Caco-2 (cell line): Measurements from ENCODE around the gene REP15. TPM values are rescaled to one million over a fixed set of nuclear protein-coding genes. Genes with fewer than 3 reads are reported as not detected.
A peak's percentile ranks its signal among the peaks of the same experiment; 100 is the strongest.

Experiments used
- Bru-seq: library from RNA; stranded (reverse); fragments of 400-500 nt; gene quantifications from one replicate; lab custom pipeline; 2021; lab: Mats Ljungman, UMichigan
- BruChase-seq, 2 experiments: library from RNA; stranded (reverse); fragments of 400-500 nt; gene quantifications; one replicate each; lab custom pipeline; 2021; lab: Mats Ljungman, UMichigan
- BruUV-seq: library from RNA; stranded (reverse); fragments of 400-500 nt; replicated peaks from 2 replicates; lab custom pipeline; 2021; lab: Mats Ljungman, UMichigan
- CTCF ChIA-PET: fragments of 300-600 bp; sonication (Branson Sonifier 250); formaldehyde crosslinking; loops from one replicate; lab custom pipeline; 2022; ENCODE audit warnings: antibody characterized with exemption; lab: Charles Lee
- POLR2A ChIA-PET: fragments of 300-600 bp; sonication (Branson Sonifier 250); formaldehyde crosslinking; loops from one replicate; lab custom pipeline; 2022; ENCODE audit warnings: antibody characterized with exemption; lab: Charles Lee
- DNase-seq, 2 experiments: peaks; one replicate each; pipeline versions ENCODE4 v3.0.0 to v3.0.0-alpha.2; 2020 to 2022
- H3K27me3 ChIP-seq: replicated peaks from 2 replicates; pipeline ENCODE4 v1.6.0; 2011; ENCODE audit warnings: low read length; ENCODE audit not compliant: control insufficient read depth, insufficient read depth
- H3K36me3 ChIP-seq: 2 replicates; pipeline ENCODE4 v1.5.1; 2011; ENCODE audit warnings: low read length; ENCODE audit not compliant: control insufficient read depth, insufficient read depth
- H3K4me1 ChIP-seq: fragments of 250-450 bp; sonication (Bioruptor Pico); 2 replicates; pipeline ENCODE4 v1.5.1; 2020; ENCODE audit warnings: mild to moderate bottlenecking
- H3K4me3 ChIP-seq: 2 replicates; pipeline ENCODE4 v1.5.1; 2011; ENCODE audit warnings: low read depth, mild to moderate bottlenecking, control low read depth, low read length
- H3K9me3 ChIP-seq: fragments of 250-450 bp; sonication (Bioruptor Pico); 2 replicates; pipeline ENCODE4 v1.5.1; 2020; ENCODE audit warnings: mild to moderate bottlenecking, moderate library complexity
- H3K27ac Mint-ChIP-seq: one replicate; pipeline ENCODE4 v1.8.0; 2022; ENCODE audit warnings: mixed read lengths; ENCODE audit not compliant: unreplicated experiment
- H3K27me3 Mint-ChIP-seq: one replicate; pipeline ENCODE4 v1.8.0; 2022; ENCODE audit warnings: mixed read lengths; ENCODE audit not compliant: insufficient read depth, unreplicated experiment
- H3K36me3 Mint-ChIP-seq: one replicate; pipeline ENCODE4 v1.8.0; 2022; ENCODE audit warnings: mild to moderate bottlenecking, mixed read lengths; ENCODE audit not compliant: insufficient read depth, unreplicated experiment
- H3K4me1 Mint-ChIP-seq: one replicate; pipeline ENCODE4 v1.8.0; 2022; ENCODE audit warnings: low read depth, mixed read lengths; ENCODE audit not compliant: unreplicated experiment
- H3K4me3 Mint-ChIP-seq: one replicate; pipeline ENCODE4 v1.8.0; 2022; ENCODE audit warnings: mild to moderate bottlenecking, moderate library complexity, mixed read lengths; ENCODE audit not compliant: unreplicated experiment
- H3K9me3 Mint-ChIP-seq: one replicate; pipeline ENCODE4 v1.8.0; 2022; ENCODE audit warnings: mixed read lengths; ENCODE audit not compliant: unreplicated experiment
- intact Hi-C: fragments of 100-400 bp; cut with micrococcal nuclease; formaldehyde crosslinking; loops from one replicate; pipeline ENCODE4 v1.10.0; 2022; ENCODE audit not compliant: unreplicated experiment
- long read RNA-seq: library from polyadenylated mRNA; stranded (forward); transcript quantifications from one replicate; pipeline ENCODE4 v2.0.0, GENCODE V29; 2022
- total RNA-seq: library from RNA; stranded (reverse); gene quantifications from 2 replicates; pipeline ENCODE4 v1.2.3, GENCODE V29; 2022
- TF ChIP-seq, protein P1 (sequence below), 2 experiments: fragments of 200-600 bp in 1 of 2; IDR thresholded peaks; 1 replicate in 1 of 2; 2 replicates in 1 of 2; pipeline versions ENCODE4 v1.5.1 to v1.8.0; 2011 to 2022; ENCODE audit warnings: antibody characterized with exemption in 1 of 2, control low read depth in 1 of 2, inconsistent platforms in 1 of 2, low read depth in 1 of 2, low read length in 1 of 2, mild to moderate bottlenecking in 1 of 2, moderate library complexity in 1 of 2; ENCODE audit not compliant: insufficient read depth in 1 of 2, severe bottlenecking in 1 of 2, unreplicated experiment in 1 of 2

REP15 gene, protein sequence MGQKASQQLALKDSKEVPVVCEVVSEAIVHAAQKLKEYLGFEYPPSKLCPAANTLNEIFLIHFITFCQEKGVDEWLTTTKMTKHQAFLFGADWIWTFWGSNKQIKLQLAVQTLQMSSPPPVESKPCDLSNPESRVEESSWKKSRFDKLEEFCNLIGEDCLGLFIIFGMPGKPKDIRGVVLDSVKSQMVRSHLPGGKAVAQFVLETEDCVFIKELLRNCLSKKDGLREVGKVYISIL
- total RNA-seq: 1.8 and 2.3 TPM in 2 replicates
- percentile 78 among the genes with signal in this experiment for Bru-seq, nascent RNA
- BruChase-seq, experiment 1, labeled RNA remaining after a 2-hour chase: percentile 69 among the genes with signal in this experiment
- BruChase-seq, experiment 2, labeled RNA remaining after a 6-hour chase: percentile 75 among the genes with signal in this experiment
- long read RNA-seq: 0 reads

DNA sequence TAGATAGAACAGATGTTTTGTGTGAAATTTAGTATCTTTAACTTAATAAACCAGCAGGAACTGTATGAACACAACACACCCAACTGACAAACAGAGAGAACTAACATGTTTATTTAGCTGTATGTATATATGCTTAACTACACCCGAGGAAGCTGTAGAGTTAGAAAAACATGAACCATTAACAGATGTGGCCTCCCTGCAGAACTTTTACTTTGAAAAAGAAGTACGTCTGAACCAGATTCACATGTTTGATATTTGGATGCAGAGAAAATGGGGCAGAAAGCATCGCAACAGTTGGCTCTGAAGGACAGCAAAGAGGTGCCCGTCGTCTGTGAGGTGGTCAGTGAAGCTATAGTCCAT, at the start of gene REP15:
Gene REP15 (plus strand): TSS at position 155 of the 360 bp plus-strand sequence. CDS start 116 bp downstream, at position 271.
- Mint-ChIP-seq H3K9me3 (no peaks in the 10 kb centered on the region), H3K27me3 (no peaks in the 10 kb centered on the region), H3K36me3 (peaks cover 46% of the 10 kb centered on the region), H3K4me1 (peaks cover 21% of the 10 kb centered on the region), H3K27ac (peak within 1 kb of the TSS; percentile 18), H3K4me3 (no peak within 1 kb of the TSS)
- peaks cover 10% of the 10 kb centered on the region for H3K4me1 ChIP-seq
- TF ChIP-seq, protein P1, sequence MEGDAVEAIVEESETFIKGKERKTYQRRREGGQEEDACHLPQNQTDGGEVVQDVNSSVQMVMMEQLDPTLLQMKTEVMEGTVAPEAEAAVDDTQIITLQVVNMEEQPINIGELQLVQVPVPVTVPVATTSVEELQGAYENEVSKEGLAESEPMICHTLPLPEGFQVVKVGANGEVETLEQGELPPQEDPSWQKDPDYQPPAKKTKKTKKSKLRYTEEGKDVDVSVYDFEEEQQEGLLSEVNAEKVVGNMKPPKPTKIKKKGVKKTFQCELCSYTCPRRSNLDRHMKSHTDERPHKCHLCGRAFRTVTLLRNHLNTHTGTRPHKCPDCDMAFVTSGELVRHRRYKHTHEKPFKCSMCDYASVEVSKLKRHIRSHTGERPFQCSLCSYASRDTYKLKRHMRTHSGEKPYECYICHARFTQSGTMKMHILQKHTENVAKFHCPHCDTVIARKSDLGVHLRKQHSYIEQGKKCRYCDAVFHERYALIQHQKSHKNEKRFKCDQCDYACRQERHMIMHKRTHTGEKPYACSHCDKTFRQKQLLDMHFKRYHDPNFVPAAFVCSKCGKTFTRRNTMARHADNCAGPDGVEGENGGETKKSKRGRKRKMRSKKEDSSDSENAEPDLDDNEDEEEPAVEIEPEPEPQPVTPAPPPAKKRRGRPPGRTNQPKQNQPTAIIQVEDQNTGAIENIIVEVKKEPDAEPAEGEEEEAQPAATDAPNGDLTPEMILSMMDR (IDR thresholded peaks at IDR 0.05; ENCODE audit: insufficient read depth in 1 of 2, low read depth in 1 of 2, low read length in 1 of 2, severe bottlenecking in 1 of 2, unreplicated experiment in 1 of 2): no peak
- intact Hi-C loops: no loop called here
- no peaks in the 10 kb centered on the region for H3K9me3 ChIP-seq
- no peaks in the 10 kb centered on the region for H3K27me3 ChIP-seq
- H3K4me3 ChIP-seq: no peak within 1 kb of the TSS
- BruUV-seq: no TSS peak
- peaks cover 1% of the 10 kb centered on the region for H3K36me3 ChIP-seq
- no peak for DNase-seq
- ChIA-PET POLR2A (interaction anchor here (1.4 kb wide), 1 partner anchor 14 kb away, joined by 3 read pairs; the partner anchor contains the start of gene MRPS35), CTCF (no interaction called here)

DNA sequence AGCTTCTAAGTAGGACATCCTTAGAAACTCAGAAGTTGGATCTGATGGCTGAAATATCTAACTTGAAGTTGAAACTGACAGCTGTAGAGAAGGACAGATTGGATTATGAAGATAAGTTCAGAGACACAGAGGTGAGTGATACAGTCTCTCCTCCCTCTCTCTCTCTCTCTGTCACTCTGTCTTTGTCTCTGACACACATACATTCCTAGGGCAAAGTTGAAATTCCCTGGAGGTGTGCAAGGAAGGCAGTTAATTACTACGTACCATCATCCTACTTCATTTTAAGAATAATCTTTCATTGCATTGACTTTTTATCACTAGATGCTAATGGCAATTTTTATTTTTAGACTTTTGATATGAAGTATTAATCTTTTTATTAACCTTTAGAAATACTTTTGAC, 46.2 kb upstream of the REP15 start:
- no peaks in the 10 kb centered on the region for H3K9me3 ChIP-seq
- Mint-ChIP-seq H3K4me3 (no peak overlapping the region), H3K27ac (no peak overlapping the region), H3K36me3 (peaks cover 53% of the 10 kb centered on the region), H3K27me3 (no peaks in the 10 kb centered on the region), H3K4me1 (peaks cover 20% of the 10 kb centered on the region), H3K9me3 (no peaks in the 10 kb centered on the region)
- intact Hi-C loops: loop anchor here (5.0 kb wide), 1 partner anchor 128 kb away; the partner anchor contains the start of gene PPFIBP1
- no peaks in the 10 kb centered on the region; the same call in 1 of the 2 replicates for H3K36me3 ChIP-seq
- TF ChIP-seq, protein P1 (IDR thresholded peaks at IDR 0.05; ENCODE audit: insufficient read depth in 1 of 2, low read depth in 1 of 2, low read length in 1 of 2, severe bottlenecking in 1 of 2, unreplicated experiment in 1 of 2): no peak
- CTCF ChIA-PET: interaction anchor here (1.5 kb wide), 1 partner anchor 225 kb away, joined by 3 read pairs; no protein-coding TSS in a partner anchor
- POLR2A ChIA-PET: no interaction called here
- H3K27me3 ChIP-seq: no peaks in the 10 kb centered on the region
- no peak for DNase-seq
- H3K4me1 ChIP-seq: no peaks in the 10 kb centered on the region
- no peak overlapping the region for H3K4me3 ChIP-seq
- BruUV-seq: no TSS peak

DNA sequence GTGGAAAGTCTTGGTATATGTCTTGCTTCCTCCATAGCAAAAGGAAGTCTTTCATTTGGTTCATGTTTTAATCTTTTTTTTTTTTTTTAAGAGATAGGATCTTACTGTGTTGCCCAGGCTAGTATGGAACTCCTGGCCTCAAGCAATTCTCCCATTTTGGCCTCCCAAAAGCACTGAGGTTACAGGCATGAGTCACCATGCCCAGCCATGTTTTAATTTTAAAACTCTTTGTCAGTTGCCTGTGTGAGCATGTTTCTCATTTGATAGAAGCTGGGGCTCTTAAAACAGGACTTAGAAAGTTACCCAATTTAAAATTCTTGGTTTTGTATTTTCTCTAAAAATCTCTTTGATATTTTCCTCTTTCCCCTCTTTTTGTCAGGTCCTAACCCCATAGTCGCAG, 45.0 kb upstream of the REP15 start:
- Histone ChIP-seq H3K27me3 (no peaks in the 10 kb centered on the region), H3K36me3 (no peaks in the 10 kb centered on the region; the same call in 1 of the 2 replicates), H3K4me1 (no peaks in the 10 kb centered on the region), H3K9me3 (no peaks in the 10 kb centered on the region), H3K4me3 (no peak overlapping the region)
- BruUV-seq: no TSS peak
- Mint-ChIP-seq H3K27me3 (no peaks in the 10 kb centered on the region), H3K36me3 (peaks cover 45% of the 10 kb centered on the region), H3K4me1 (peaks cover 12% of the 10 kb centered on the region), H3K4me3 (no peak overlapping the region), H3K27ac (no peak overlapping the region), H3K9me3 (no peaks in the 10 kb centered on the region)
- ChIA-PET CTCF (no interaction called here), POLR2A (no interaction called here)
- intact Hi-C loops: loop anchor here (5.0 kb wide), 1 partner anchor 129 kb away; the partner anchor contains the start of gene PPFIBP1
- no peak for DNase-seq
- TF ChIP-seq, protein P1 (IDR thresholded peaks at IDR 0.05; ENCODE audit: insufficient read depth in 1 of 2, low read depth in 1 of 2, low read length in 1 of 2, severe bottlenecking in 1 of 2, unreplicated experiment in 1 of 2): no peak
